ENCODE data around the gene TTLL9. TPM values are rescaled to one million over a fixed set of nuclear protein-coding genes. Genes with fewer than 3 reads are reported as not detected.

TTLL9 gene
- total RNA-seq, 1 experiment from 2014 or later: 2.1 TPM

GRCh38 chr20:31951203-31951529 is 80.7 kb downstream of the TTLL9 start:
- DNase-seq (ENCODE audit: low read depth, low spot score) (no peak), ATAC-seq (no peak)
- in situ Hi-C loops (cut with HindIII; ENCODE audit: low pct_unique_long_range_greater_than_20kb, low sequenced_read_pairs): no loop called here
- peaks cover 29% of the 10 kb centered on the region for H3K36me3 ChIP-seq (ENCODE audit: control insufficient read depth, insufficient read depth, low read length)
- H3K9me3 ChIP-seq (ENCODE audit: control insufficient read depth, insufficient read depth, low read depth, low read length): peaks cover 7% of the 10 kb centered on the region; the same call in 1 of the 2 replicates
- ChIA-PET CTCF (interaction anchor here (0.5 to 2.4 kb wide), 12 partner anchors 8 to 128 kb away, joined by 3 to 25 read pairs (median 6); no protein-coding TSS in a partner anchor), POLR2A (no interaction called here)
- H3K4me3 ChIP-seq (ENCODE audit: low read depth in 2 of 2, low read length in 2 of 2): peak overlapping the region; percentile 79 to 97
- H3K4me1 ChIP-seq (ENCODE audit: control insufficient read depth, insufficient read depth, low read length): peaks cover 16% of the 10 kb centered on the region
- TF ChIP-seq TCF7L2 (IDR thresholded peaks at IDR 0.05; ENCODE audit: low read depth, low read length): no peak
- TF ChIP-seq REST (IDR thresholded peaks at IDR 0.05; ENCODE audit: insufficient read depth in 1 of 2, low read depth in 2 of 2, low read length in 1 of 2): no peak
- TF ChIP-seq CTCF (IDR thresholded peaks at IDR 0.05): no peak
- no peak for TF ChIP-seq SIN3A (IDR thresholded peaks at IDR 0.05; ENCODE audit: borderline replicate concordance, insufficient read depth, low read depth, low read length)
- no peak for TF ChIP-seq POLR2AphosphoS5 (IDR thresholded peaks at IDR 0.05; ENCODE audit: low read depth, low read length)
- H3K27me3 ChIP-seq (ENCODE audit: control insufficient read depth, insufficient read depth, low read length): no peaks in the 10 kb centered on the region
- peak overlapping the region; percentile 96 for H3K27ac ChIP-seq (ENCODE audit: low read length)
- intact Hi-C loops (cut with micrococcal nuclease; ENCODE audit: unreplicated experiment): loop anchor here (5.0 to 10.0 kb wide), 2 partner anchors 81 to 144 kb away; no protein-coding TSS in a partner anchor
- BruUV-seq (replicated peaks): no TSS peak

GRCh38 chr20:31951530-31952453 is 81.4 kb downstream of the TTLL9 start, which contains the start of gene PDRG1:
Gene PDRG1 (minus strand): TSS chr20:31952046. CDS start chr20:31951961, 85 bp downstream.
- Histone ChIP-seq H3K4me1 (ENCODE audit: control insufficient read depth, insufficient read depth, low read length) (peaks cover 16% of the 10 kb centered on the region), H3K36me3 (ENCODE audit: control insufficient read depth, insufficient read depth, low read length) (peaks cover 23% of the 10 kb centered on the region), H3K4me3 (ENCODE audit: low read depth in 2 of 2, low read length in 2 of 2) (peak within 1 kb of the TSS; percentile 79 to 97), H3K27ac (ENCODE audit: low read length) (peak within 1 kb of the TSS; percentile 96), H3K27me3 (ENCODE audit: control insufficient read depth, insufficient read depth, low read length) (no peaks in the 10 kb centered on the region), H3K9me3 (ENCODE audit: control insufficient read depth, insufficient read depth, low read depth, low read length) (peaks cover 7% of the 10 kb centered on the region; the same call in 1 of the 2 replicates)
- intact Hi-C loops (cut with micrococcal nuclease; ENCODE audit: unreplicated experiment) (loop anchor here (2.0 to 10.0 kb wide), 3 partner anchors 81 to 143 kb away; no protein-coding TSS in a partner anchor), in situ Hi-C loops (cut with HindIII; ENCODE audit: low pct_unique_long_range_greater_than_20kb, low sequenced_read_pairs) (no loop called here)
- CTCF ChIA-PET: interaction anchor here (0.5 to 2.4 kb wide), 19 partner anchors 9 to 261 kb away, joined by 3 to 25 read pairs (median 5); partner anchors contain the start of gene FOXS1
- peak; percentile 99 for ATAC-seq
- POLR2A ChIA-PET: interaction anchor here (0.6 to 1.0 kb wide), 3 partner anchors 46 to 188 kb away, joined by 3 to 12 read pairs (median 6); no protein-coding TSS in a partner anchor
- TSS peak; percentile 65 for BruUV-seq (replicated peaks)
- TF ChIP-seq REST (IDR thresholded peaks at IDR 0.05; ENCODE audit: insufficient read depth in 1 of 2, low read depth in 2 of 2, low read length in 1 of 2) (peak in 1 of 2 experiments; percentile 75; a peak in 1 of 4 replicates), POLR2AphosphoS5 (IDR thresholded peaks at IDR 0.05; ENCODE audit: low read depth, low read length) (peak; percentile 98), CTCF (IDR thresholded peaks at IDR 0.05) (peak; percentile 100), SIN3A (IDR thresholded peaks at IDR 0.05; ENCODE audit: borderline replicate concordance, insufficient read depth, low read depth, low read length) (peak; percentile 94), TCF7L2 (IDR thresholded peaks at IDR 0.05; ENCODE audit: low read depth, low read length) (no peak)
- peak; percentile 93 for DNase-seq (ENCODE audit: low read depth, low spot score)

Measured in Panc1 (cell line).